Activated T-cell treated with anti-CD3 and anti-CD28 coated beads, Interleukin-2, amount 50 U/mL, for 4 hours (primary cell): ENCODE data around the gene EIF2S1. TPM values are rescaled to one million over a fixed set of nuclear protein-coding genes. Genes with fewer than 3 reads are reported as not detected.
A peak's percentile ranks its signal among the peaks of the same experiment; 100 is the strongest.
"Not testable (repeated sequence)": the region's sequence is repeated elsewhere in the genome, so short reads cannot be mapped to it uniquely, and the experiment has no call there.

Experiments
- ATAC-seq, 2 donors: fragments of 200-7000 bp; cut with Tn5 transposase; one replicate each; pipeline ENCODE4 v1.10.0; 2021
- DNase-seq: peaks from one replicate; pipeline ENCODE4 v3.0.0-alpha.2; 2020
- H3K27me3 Mint-ChIP-seq: one replicate; pipeline ENCODE4 v1.8.0; 2021; ENCODE audit warnings: low read depth, mixed read lengths
- H3K36me3 Mint-ChIP-seq: one replicate; pipeline ENCODE4 v1.8.0; 2022; ENCODE audit warnings: mixed read lengths; ENCODE audit not compliant: insufficient read depth
- H3K4me1 Mint-ChIP-seq: one replicate; pipeline ENCODE4 v1.8.0; 2021; ENCODE audit warnings: low read depth, mixed read lengths
- H3K4me3 Mint-ChIP-seq: one replicate; pipeline ENCODE4 v1.8.0; 2021; ENCODE audit warnings: mild to moderate bottlenecking, moderate library complexity, mixed read lengths
- H3K9me3 Mint-ChIP-seq: one replicate; pipeline ENCODE4 v1.8.0; 2021; ENCODE audit warnings: mixed read lengths
- total RNA-seq, 3 donors: library from RNA; stranded (reverse); gene quantifications; one replicate each; pipeline ENCODE4 v1.2.1, GENCODE V29; 2021

Gene EIF2S1
- total RNA-seq, 3 donors from 2014 or later, result 377 to 401 (median 392) TPM

GRCh38 chr14:67411820-67412421, 51.8 kb downstream of the EIF2S1 start, which contains the start of gene PLEK2:
Gene PLEK2 (minus strand): TSS chr14:67412165. CDS start chr14:67412059, 106 bp downstream.
- Mint-ChIP-seq H3K4me3 (peak within 1 kb of the TSS; percentile 63), H3K27me3 (peaks cover 6% of the 10 kb centered on the region), H3K4me1 (peaks cover 11% of the 10 kb centered on the region), H3K9me3 (no peaks in the 10 kb centered on the region), H3K36me3 (no peaks in the 10 kb centered on the region)
- DNase-seq (peak; percentile 41), ATAC-seq (peak; percentile 70)

GRCh38 chr14:67413806-67414769, 54.0 kb downstream of the EIF2S1 start:
- Mint-ChIP-seq H3K36me3 (no peaks in the 10 kb centered on the region), H3K9me3 (no peaks in the 10 kb centered on the region), H3K4me3 (no peak overlapping the region), H3K4me1 (peaks cover 11% of the 10 kb centered on the region), H3K27me3 (peaks cover 6% of the 10 kb centered on the region)
- peak; percentile 80 to 82 for ATAC-seq
- peak; percentile 33 for DNase-seq

- H3K9me3 Mint-ChIP-seq, H3K4me3 Mint-ChIP-seq: not testable (repeated sequence)
These were observed 55.5 kb downstream of the EIF2S1 start for GRCh38 chr14:67415610-67416009.

GRCh38 chr14:67416085-67416484, 56.0 kb downstream of the EIF2S1 start:
- Mint-ChIP-seq H3K4me1 (peaks cover 11% of the 10 kb centered on the region), H3K36me3 (no peaks in the 10 kb centered on the region), H3K27me3 (peaks cover 3% of the 10 kb centered on the region), H3K4me3 (no peak overlapping the region), H3K9me3 (no peaks in the 10 kb centered on the region)
- ATAC-seq (no peak), DNase-seq (no peak)

More at GRCh38 chr14:67415610-67416009, 55.5 kb downstream of the EIF2S1 start:
- peaks cover 11% of the 10 kb centered on the region for H3K4me1 Mint-ChIP-seq
- not testable (repeated sequence) for H3K36me3 Mint-ChIP-seq, DNase-seq, ATAC-seq, H3K27me3 Mint-ChIP-seq

- H3K4me1 Mint-ChIP-seq, result peaks cover 7% of the 10 kb centered on the region
- H3K36me3 Mint-ChIP-seq, result no peaks in the 10 kb centered on the region
- no peaks in the 10 kb centered on the region for H3K9me3 Mint-ChIP-seq
- DNase-seq (no peak), ATAC-seq (no peak)
- H3K27me3 Mint-ChIP-seq, result peaks cover 3% of the 10 kb centered on the region
- H3K4me3 Mint-ChIP-seq, result no peak overlapping the region
These were observed 56.7 kb downstream of the EIF2S1 start for GRCh38 chr14:67416810-67417209.

GRCh38 chr14:67417633-67418032, 57.5 kb downstream of the EIF2S1 start:
- Mint-ChIP-seq H3K4me1 (peaks cover 7% of the 10 kb centered on the region), H3K4me3 (no peak overlapping the region), H3K27me3 (no peaks in the 10 kb centered on the region), H3K36me3 (no peaks in the 10 kb centered on the region), H3K9me3 (no peaks in the 10 kb centered on the region)
- ATAC-seq (no peak), DNase-seq (no peak)

GRCh38 chr14:67418401-67419191, 58.5 kb downstream of the EIF2S1 start:
- Mint-ChIP-seq H3K9me3 (no peaks in the 10 kb centered on the region), H3K4me3 (no peak overlapping the region), H3K4me1 (peaks cover 7% of the 10 kb centered on the region), H3K27me3 (no peaks in the 10 kb centered on the region), H3K36me3 (no peaks in the 10 kb centered on the region)
- DNase-seq, result no peak
- no peak for ATAC-seq

- H3K4me3 Mint-ChIP-seq, result no peak overlapping the region
- no peaks in the 10 kb centered on the region for H3K9me3 Mint-ChIP-seq
- H3K27me3 Mint-ChIP-seq, result peaks cover 8% of the 10 kb centered on the region
- peak; percentile 22 for DNase-seq
- H3K36me3 Mint-ChIP-seq, result no peaks in the 10 kb centered on the region
- no peaks in the 10 kb centered on the region for H3K4me1 Mint-ChIP-seq
- peak; percentile 32 to 46 for ATAC-seq
These were observed 60.1 kb downstream of the EIF2S1 start for GRCh38 chr14:67420102-67420739.

GRCh38 chr14:67421356-67422224, 61.5 kb downstream of the EIF2S1 start:
- no peak overlapping the region for H3K4me3 Mint-ChIP-seq
- no peaks in the 10 kb centered on the region for H3K36me3 Mint-ChIP-seq

GRCh38 chr14:67423424-67423823, 63.3 kb downstream of the EIF2S1 start:
- H3K9me3 Mint-ChIP-seq, result no peaks in the 10 kb centered on the region
- H3K36me3 Mint-ChIP-seq, result no peaks in the 10 kb centered on the region
- DNase-seq, result no peak
- ATAC-seq, result no peak
- no peak overlapping the region for H3K4me3 Mint-ChIP-seq
- H3K27me3 Mint-ChIP-seq, result peaks cover 21% of the 10 kb centered on the region
- no peaks in the 10 kb centered on the region for H3K4me1 Mint-ChIP-seq

More at GRCh38 chr14:67421356-67422224, 61.5 kb downstream of the EIF2S1 start:
- DNase-seq, result no peak
- no peaks in the 10 kb centered on the region for H3K4me1 Mint-ChIP-seq
- ATAC-seq, result no peak
- no peaks in the 10 kb centered on the region for H3K9me3 Mint-ChIP-seq
- peaks cover 17% of the 10 kb centered on the region for H3K27me3 Mint-ChIP-seq

GRCh38 chr14:67424539-67424938, 64.4 kb downstream of the EIF2S1 start:
- Mint-ChIP-seq H3K4me3 (no peak overlapping the region), H3K36me3 (no peaks in the 10 kb centered on the region), H3K9me3 (no peaks in the 10 kb centered on the region), H3K4me1 (no peaks in the 10 kb centered on the region), H3K27me3 (peaks cover 21% of the 10 kb centered on the region)
- no peak for DNase-seq
- ATAC-seq, result no peak

GRCh38 chr14:67425608-67426007, 65.5 kb downstream of the EIF2S1 start:
- ATAC-seq, result no peak
- no peak overlapping the region for H3K4me3 Mint-ChIP-seq
- H3K36me3 Mint-ChIP-seq, result no peaks in the 10 kb centered on the region
- H3K27me3 Mint-ChIP-seq, result peaks cover 21% of the 10 kb centered on the region
- H3K4me1 Mint-ChIP-seq, result no peaks in the 10 kb centered on the region
- DNase-seq, result no peak
- no peaks in the 10 kb centered on the region for H3K9me3 Mint-ChIP-seq

- Mint-ChIP-seq H3K4me1 (no peaks in the 10 kb centered on the region), H3K27me3 (peaks cover 21% of the 10 kb centered on the region), H3K9me3 (no peaks in the 10 kb centered on the region), H3K4me3 (no peak overlapping the region), H3K36me3 (no peaks in the 10 kb centered on the region)
- ATAC-seq (no peak), DNase-seq (no peak)
These were observed 66.0 kb downstream of the EIF2S1 start for GRCh38 chr14:67426161-67426560.
